Esophagus muscularis mucosa (tissue), 4 donors: Measurements from ENCODE around the gene TAF9.

Source experiments
- CTCF ChIP-seq, 3 experiments: fragments of 200-600 bp in 2 of 3; fragments of 450-650 bp in 1 of 3; sonication (generic) in 2 of 3; IDR thresholded peaks; one replicate each; pipeline ENCODE4 v1.5.1; 2017 to 2019; ENCODE audit warnings: antibody characterized with exemption in 3 of 3, mild to moderate bottlenecking in 2 of 3, moderate library complexity in 1 of 3
- EP300 ChIP-seq: sonication (generic); formaldehyde crosslinking; IDR thresholded peaks from one replicate; pipeline ENCODE4 v1.6.1; 2017; ENCODE audit warnings: antibody characterized with exemption
- POLR2A ChIP-seq: fragments of 450-650 bp; IDR thresholded peaks from one replicate; pipeline ENCODE4 v1.6.1; 2017; ENCODE audit warnings: antibody characterized with exemption, moderate library complexity, mild to moderate bottlenecking, low read depth
- POLR2AphosphoS5 ChIP-seq, 2 donors: sonication (generic); formaldehyde crosslinking; IDR thresholded peaks; one replicate each; pipeline ENCODE4 v1.6.1; 2017; ENCODE audit warnings: antibody characterized with exemption in 2 of 2

- no peak for TF ChIP-seq EP300
- TF ChIP-seq CTCF (IDR thresholded peaks at IDR 0.05) = no peak
- TF ChIP-seq POLR2A = no peak
- no peak for TF ChIP-seq POLR2AphosphoS5 (IDR thresholded peaks at IDR 0.05)
Measured at GRCh38 chr5:69326365-69326764, 43.0 kb downstream of the TAF9 start.
